Left lobe of liver (tissue), 2 donors: ENCODE measurements around the gene TMEM108. TPM values are rescaled to one million over a fixed set of nuclear protein-coding genes. Genes with fewer than 3 reads are reported as not detected.

ENCODE experiments used
- ATAC-seq: fragments of 200-7000 bp; cut with Tn5 transposase; one replicate; pipeline ENCODE4 v1.9.1; 2020; ENCODE audit warnings: mild to moderate bottlenecking, moderate library complexity
- DNase-seq: peaks from one replicate; pipeline ENCODE4 v3.0.0-alpha.2; 2020; ENCODE audit warnings: low spot score
- total RNA-seq: library from RNA; stranded (reverse); gene quantifications from one replicate; pipeline ENCODE4 v1.2.1, GENCODE V29; 2021
- donor health status: DM: no; HTN: no; CAD: no; lungs with moderate emphysema.
- donor health status: DM: no; HTN: yes; CAD: no.

TMEM108 gene
- total RNA-seq, 1 donor from 2014 or later = not detected

DNA sequence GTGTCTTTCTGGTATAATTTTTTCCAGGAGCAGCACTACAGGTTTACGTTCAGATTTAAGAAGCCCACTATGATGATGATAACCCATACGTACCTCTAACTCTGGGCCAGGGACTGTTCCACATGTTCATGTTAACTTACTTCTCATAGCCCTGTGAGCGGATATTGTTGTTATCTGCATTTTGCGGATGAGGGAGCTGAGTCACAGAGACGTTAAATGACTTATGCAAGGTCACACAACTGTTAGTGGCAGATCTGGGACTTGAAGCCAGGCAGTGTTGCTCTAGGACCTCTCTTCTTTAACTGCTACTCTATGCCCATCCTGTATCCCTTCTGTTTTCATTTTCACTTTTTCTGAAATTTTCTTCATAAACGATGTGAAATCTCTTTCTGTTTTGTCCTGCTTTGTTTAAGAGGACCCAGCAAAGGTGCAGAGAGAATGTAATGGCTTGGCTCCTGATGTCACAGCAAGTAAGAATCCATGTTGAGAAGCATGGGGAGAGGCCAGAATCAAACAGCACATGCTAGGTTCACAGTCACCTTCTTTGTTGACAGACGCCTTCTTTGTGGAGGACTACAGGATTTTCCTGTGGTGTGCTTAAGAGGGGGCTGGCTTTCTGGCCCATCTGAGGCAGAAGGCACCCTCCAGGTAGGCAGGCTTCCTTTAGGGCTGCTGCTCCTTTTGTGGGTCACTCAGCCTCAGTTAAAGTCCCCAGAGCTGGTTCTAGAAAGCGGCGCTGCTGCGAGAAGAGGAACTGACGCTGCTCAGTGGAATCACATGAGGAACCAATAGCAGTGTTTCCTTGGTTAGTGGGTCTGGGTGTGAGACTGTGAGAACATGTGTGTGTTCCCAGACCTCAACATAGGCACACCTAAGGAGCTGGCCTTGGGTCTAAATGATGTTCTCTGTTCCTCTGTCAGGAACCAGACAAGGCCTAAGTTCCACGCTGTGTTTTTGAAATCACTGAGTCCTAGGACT is 121.6 kb downstream of the TMEM108 start:
- ATAC-seq = no peak
- no peak for DNase-seq

DNA sequence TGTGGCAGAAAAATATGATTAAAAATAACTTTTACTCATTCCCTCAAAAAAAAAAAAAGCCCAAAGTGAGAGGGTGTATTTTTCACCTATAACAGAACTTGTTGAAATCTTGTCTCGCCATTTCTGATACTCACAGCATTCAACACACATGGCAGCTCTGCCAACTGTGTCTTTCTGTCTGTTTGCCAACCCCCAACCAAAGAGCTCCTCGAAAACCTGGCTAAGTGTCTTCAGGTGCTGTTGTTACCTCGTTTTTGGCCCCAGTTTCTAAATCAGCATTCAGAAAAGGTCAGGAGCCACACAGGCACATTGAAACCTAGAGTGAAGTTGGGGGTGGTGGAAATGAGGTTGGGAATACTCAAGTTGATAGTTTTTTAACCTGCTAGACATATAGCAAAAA is 123.5 kb downstream of the TMEM108 start:
- no peak for ATAC-seq

DNA sequence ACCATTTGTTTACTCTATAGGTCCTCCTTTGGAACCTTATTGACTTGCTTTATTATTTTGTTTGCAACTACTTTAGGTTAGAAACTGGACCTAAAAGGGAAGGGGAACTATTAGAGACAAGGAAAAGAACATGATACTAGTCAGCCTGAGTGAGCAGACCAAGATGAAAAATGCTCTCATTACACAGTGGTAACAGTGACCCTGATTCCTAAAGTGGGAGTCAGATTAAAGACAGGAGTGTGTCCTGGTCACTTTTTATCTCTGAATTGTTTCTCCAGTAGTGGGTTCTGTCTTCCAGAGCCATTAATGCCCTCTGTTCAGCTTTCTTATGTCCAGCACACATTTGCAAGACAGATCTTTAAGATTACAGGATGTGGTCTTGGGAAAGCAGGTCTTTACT is 124.1 kb downstream of the TMEM108 start:
- ATAC-seq (no peak), DNase-seq (no peak)

More for the DNA sequence above, 123.5 kb downstream of the TMEM108 start:
- DNase-seq = no peak

GRCh38 chr3:133162670-133163305 is 124.6 kb downstream of the TMEM108 start:
- DNase-seq = no peak
- ATAC-seq = no peak

- no peak for DNase-seq
- ATAC-seq = no peak
Observed at GRCh38 chr3:133167340-133168024, 129.3 kb downstream of the TMEM108 start.

- no peak for ATAC-seq
- DNase-seq = no peak
Observed at GRCh38 chr3:133168025-133168401, 129.8 kb downstream of the TMEM108 start.

DNA sequence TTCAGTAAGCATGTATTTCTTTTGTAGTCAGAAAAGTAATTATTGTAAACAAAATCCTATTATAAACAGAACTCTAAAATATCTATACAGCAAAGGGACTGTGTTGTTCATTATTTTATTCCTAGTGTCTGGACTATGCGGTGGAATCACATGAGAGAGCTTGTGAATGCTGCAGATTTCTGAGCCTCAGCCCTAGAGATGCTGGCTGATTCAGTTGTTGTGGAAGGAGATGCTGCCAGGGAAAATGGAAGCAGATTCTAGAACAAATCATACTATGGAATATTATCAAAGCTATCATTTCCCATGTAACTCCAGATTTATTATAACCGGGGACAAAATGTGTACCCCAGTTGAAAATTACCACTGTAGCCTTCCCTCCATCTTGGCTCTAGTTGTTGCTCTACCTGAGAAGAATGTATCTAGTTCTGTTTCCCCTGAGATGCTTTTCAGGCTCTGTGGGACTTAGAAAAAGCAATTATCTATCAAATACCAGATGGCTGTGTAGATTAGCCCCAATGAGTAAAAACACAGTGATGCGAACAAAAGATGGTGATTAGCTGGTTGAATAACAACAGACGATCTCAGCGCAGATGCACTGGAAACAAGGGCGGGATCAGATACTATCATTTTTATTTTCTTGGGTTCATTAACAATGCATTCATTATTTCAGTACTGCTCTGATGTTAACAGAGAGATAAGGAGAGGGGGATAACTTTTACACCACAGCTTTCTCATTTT is 131.3 kb downstream of the TMEM108 start:
- DNase-seq (no peak), ATAC-seq (no peak)

GRCh38 chr3:133171831-133172230 is 133.6 kb downstream of the TMEM108 start:
- DNase-seq (no peak), ATAC-seq (no peak)

DNA sequence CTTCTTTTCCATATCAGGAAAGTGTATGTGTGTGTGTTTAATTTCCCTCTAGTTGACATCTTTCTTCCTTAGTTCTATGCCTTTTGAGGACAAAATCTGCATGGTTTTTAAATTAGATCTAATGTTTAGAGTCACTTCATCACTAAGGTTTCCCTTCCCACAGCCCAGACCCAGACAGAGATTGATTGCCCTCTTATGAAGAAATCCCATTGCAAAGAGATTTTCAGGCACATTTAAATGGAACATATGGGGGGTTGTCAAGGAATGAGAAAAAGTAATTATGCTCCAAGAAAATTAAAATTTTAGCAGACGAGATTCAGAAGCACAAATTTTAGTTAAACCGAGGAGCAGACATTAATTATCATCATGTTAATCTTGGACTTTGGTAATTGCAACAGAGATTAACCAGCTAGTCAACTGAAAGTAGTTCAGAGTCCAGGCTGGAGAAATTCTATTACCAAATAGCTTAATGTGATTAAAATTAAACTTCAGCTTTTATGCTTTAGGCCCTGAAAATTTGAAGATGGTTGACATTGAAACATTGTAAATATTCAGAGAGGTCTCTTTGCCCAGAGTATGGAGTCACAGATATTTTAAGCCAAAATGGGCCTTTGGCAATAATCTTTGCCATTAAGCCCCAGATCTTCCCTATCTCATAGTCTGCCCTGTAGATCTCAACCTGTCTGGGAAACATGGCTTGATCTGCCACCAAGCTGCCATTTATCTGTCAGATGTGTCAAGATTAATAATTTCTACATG is 143.4 kb downstream of the TMEM108 start:
- peak; percentile 84 for ATAC-seq
- no peak for DNase-seq

DNA sequence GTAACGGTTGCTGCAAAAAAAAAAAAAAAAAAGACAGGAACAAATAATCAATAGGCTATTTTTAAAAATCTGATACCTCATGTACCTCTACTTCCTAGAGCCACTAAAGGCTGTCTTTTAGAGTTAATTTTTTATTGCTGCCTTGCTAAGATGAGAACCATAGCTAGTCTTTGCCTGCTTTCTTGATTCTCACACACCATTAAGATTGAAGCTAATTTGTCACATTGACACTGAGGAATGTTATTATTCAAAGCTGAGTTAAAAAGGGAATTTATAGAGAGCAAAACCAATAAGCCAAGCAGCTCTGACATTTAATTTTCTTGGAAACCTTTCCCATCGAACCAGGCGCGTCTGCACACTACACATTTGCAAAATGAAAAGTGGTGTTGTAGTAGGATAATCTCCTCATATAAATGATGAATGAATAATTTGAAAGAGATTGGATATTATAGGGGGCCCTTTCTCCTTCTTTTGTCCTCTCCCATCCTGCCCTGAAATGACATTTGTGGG is 149.7 kb downstream of the TMEM108 start:
- ATAC-seq (no peak), DNase-seq (no peak)

DNA sequence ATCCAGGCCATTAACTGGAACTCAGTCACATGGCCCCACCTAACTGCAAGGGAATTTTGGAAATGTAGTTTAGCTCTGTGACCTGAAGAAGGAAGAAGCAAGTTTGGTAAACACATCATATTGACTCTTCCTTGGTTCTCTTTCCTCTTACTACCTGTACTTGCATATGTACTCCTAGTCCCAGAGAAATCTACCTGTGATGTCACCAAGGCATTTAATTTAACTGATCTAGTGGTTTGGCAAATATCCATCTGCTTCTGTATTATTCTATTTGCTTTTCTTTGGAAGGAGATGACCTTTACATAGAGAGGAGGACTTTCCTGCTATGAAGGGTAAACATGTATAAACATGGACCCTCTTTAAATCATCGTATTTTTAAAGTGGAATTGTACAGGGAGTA is 150.8 kb downstream of the TMEM108 start:
- ATAC-seq (no peak), DNase-seq (no peak)

- DNase-seq (no peak), ATAC-seq (peak; percentile 47)
Observed at GRCh38 chr3:133189893-133190292, 151.7 kb downstream of the TMEM108 start.

- ATAC-seq (no peak), DNase-seq (no peak)
Observed at GRCh38 chr3:133191818-133192217, 153.6 kb downstream of the TMEM108 start.

GRCh38 chr3:133192363-133192945 is 154.3 kb downstream of the TMEM108 start:
- ATAC-seq (no peak), DNase-seq (no peak)

DNA sequence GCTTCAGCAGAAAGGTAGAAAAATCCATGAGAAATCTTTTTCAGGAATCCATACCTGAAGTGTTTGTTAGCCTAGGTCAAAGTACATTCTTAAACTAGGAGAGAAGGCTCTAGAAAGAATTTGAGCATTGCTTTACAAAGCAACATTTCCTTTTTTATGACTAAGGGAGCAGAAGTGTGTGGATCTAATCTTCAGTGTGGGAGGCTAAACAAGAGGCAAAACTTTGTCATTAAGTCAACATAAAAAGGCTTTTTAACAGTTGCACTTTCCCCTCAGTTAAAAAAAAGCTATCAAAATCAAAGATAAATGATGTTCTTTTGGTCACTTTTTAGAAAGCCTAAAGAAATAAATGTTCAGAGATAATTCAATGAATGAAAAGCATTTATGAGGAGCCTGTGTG is 154.8 kb downstream of the TMEM108 start:
- ATAC-seq (no peak), DNase-seq (no peak)

- ATAC-seq = no peak
- no peak for DNase-seq
Observed at GRCh38 chr3:133196527-133196926, 158.3 kb downstream of the TMEM108 start.

- DNase-seq = no peak
- ATAC-seq = no peak
Observed at GRCh38 chr3:133197619-133198018, 159.4 kb downstream of the TMEM108 start.

DNA sequence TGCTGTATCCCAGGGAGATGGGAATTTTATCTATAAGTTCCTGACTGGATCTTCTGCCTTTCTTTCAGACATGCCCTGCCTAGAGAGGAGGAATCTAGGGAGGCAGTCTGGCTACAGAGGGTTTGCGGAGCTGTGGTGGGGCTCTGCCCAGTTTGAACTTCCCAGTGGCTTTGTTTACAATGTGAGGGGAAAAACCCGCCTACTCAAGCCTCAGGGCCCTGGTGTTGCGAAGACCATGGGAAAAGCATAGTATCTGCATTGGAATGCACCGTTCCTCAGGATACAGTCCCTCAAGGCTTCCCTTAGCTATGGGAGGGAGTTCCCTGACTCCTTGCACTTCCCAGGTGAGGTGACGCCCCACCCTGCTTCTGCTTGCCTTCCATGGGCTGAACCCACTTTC is 168.7 kb downstream of the TMEM108 start:
- DNase-seq (no peak), ATAC-seq (no peak)

DNA sequence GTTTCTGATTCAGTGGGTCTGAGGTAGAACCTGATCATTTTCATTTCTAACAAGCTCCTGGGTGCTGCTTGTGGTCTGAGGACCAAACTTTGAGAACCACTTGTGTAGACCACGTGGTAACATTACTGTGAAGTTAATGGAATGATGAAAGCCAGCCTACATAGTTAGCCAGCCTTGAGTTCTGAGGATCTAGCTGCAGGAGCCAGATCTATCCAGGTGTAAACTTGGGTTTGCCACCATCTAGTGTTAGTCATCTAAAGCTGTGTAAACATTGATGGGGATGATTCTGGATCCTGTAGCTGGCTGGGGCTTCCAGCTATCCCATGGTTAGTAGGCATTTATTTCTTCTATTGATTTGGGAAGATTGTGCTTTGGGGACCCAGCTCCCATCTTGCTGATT is 170.0 kb downstream of the TMEM108 start:
- ATAC-seq (peak; percentile 94), DNase-seq (no peak)
